ENCODE measurements around the gene TMPRSS12.
"Not testable (repeated sequence)": the region's sequence is repeated elsewhere in the genome, so short reads cannot be mapped to it uniquely, and the experiment has no call there.

DNA sequence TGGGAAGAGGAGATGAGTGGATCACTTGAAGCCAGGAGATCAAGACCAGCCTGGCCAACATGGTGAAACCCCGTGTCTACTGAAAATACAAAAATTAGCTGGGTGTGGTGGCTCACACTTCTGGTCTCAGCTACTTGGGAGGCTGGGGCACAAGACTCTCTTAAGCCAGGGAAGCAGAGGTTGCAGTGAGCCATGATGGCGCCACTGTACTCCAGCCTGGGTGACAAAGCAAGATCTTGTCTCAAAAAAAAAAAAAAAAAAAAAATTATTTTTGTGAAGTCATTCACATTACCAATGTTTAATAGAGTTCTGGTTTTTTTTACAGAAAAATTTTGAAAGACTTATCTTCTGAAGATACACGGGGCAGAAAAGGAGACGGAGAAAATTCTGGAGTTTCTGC, 33.6 kb upstream of the TMPRSS12 start:
- TF ChIP-seq, protein P1, sequence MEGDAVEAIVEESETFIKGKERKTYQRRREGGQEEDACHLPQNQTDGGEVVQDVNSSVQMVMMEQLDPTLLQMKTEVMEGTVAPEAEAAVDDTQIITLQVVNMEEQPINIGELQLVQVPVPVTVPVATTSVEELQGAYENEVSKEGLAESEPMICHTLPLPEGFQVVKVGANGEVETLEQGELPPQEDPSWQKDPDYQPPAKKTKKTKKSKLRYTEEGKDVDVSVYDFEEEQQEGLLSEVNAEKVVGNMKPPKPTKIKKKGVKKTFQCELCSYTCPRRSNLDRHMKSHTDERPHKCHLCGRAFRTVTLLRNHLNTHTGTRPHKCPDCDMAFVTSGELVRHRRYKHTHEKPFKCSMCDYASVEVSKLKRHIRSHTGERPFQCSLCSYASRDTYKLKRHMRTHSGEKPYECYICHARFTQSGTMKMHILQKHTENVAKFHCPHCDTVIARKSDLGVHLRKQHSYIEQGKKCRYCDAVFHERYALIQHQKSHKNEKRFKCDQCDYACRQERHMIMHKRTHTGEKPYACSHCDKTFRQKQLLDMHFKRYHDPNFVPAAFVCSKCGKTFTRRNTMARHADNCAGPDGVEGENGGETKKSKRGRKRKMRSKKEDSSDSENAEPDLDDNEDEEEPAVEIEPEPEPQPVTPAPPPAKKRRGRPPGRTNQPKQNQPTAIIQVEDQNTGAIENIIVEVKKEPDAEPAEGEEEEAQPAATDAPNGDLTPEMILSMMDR (conservative IDR thresholded peaks at IDR 0.05; ENCODE audit: low read length) = not testable (repeated sequence)
- not testable (repeated sequence) for TF ChIP-seq EZH2phosphoT487 (IDR thresholded peaks at IDR 0.05; ENCODE audit: borderline replicate concordance, low read depth, low read length)

Measured in OCI-LY7 (cell line).